Measurements from ENCODE around the gene TLK2.
"Not testable (repeated sequence)": the region's sequence is repeated elsewhere in the genome, so short reads cannot be mapped to it uniquely, and the experiment has no call there.

DNA sequence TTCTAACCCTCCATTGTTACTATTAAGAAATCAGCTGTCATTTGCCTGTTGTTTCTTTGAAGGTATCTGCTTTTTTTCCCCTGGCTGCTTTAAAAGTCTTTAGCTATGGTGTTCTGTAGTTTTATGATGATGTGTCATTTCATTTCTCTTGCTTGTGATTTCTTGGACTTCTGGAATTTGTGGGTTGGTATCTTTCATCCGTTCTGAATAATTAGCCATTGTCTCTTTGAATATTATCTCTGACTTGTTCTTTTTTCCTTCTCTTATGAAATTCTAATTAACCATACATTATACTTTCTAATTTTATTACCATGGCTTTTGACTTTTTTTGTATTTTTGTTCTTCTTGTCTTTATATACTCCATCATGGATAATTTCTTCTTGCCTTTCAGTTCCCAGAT, 52.3 kb downstream of the TLK2 start:
- TF ChIP-seq, protein P1, sequence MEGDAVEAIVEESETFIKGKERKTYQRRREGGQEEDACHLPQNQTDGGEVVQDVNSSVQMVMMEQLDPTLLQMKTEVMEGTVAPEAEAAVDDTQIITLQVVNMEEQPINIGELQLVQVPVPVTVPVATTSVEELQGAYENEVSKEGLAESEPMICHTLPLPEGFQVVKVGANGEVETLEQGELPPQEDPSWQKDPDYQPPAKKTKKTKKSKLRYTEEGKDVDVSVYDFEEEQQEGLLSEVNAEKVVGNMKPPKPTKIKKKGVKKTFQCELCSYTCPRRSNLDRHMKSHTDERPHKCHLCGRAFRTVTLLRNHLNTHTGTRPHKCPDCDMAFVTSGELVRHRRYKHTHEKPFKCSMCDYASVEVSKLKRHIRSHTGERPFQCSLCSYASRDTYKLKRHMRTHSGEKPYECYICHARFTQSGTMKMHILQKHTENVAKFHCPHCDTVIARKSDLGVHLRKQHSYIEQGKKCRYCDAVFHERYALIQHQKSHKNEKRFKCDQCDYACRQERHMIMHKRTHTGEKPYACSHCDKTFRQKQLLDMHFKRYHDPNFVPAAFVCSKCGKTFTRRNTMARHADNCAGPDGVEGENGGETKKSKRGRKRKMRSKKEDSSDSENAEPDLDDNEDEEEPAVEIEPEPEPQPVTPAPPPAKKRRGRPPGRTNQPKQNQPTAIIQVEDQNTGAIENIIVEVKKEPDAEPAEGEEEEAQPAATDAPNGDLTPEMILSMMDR (IDR thresholded peaks at IDR 0.05): not testable (repeated sequence)
- TF ChIP-seq POLR2A (IDR thresholded peaks at IDR 0.05): not testable (repeated sequence)

Data from thyroid gland (tissue), 4 donors.